ENCODE data around the gene RECQL5. TPM values are rescaled to one million over a fixed set of nuclear protein-coding genes. Genes with fewer than 3 reads are reported as not detected.
A peak's percentile ranks its signal among the peaks of the same experiment; 100 is the strongest.

RECQL5 gene
- total RNA-seq, 6 experiments from 2014 or later, result 13.5 to 24.8 (median 18.4) TPM

DNA sequence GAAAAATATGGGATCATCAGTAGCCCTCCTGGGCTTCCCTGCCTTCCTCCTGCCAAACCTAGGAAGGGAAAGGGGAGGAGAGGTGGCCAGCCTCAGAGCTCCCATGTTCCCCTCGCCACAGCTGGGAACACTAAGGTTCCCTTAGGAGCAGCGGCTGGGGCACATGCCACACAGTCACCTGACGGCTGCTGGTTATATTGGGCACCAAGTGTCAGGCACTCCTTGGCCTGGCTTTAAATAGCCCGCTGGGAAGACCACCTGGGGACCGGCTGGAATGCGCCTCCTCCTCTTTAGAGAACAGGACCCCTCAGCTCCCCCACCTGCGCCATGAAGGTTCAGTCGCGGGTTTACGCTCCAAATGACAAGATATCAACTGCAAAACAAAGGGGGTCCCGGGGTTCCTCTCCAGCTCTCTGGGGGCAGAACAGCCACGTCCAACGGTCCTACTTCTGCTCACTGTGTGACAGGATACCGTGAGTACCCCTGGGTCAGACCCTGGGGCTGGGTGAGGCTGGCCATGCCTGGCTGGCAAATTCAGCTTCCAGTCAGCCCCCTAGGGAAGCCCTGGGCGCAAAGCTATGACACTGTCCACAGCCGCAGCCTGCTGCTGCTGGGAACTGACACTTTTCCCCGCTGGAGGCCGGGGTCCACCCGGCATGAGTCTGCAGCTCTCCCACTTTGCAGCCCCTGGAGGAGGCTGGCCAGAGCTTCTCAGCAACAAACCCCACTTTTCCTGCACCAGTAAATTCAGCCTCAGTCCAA lies 30.4 kb downstream of the RECQL5 start:
- H3K4me3 ChIP-seq, result no peak overlapping the region

DNA sequence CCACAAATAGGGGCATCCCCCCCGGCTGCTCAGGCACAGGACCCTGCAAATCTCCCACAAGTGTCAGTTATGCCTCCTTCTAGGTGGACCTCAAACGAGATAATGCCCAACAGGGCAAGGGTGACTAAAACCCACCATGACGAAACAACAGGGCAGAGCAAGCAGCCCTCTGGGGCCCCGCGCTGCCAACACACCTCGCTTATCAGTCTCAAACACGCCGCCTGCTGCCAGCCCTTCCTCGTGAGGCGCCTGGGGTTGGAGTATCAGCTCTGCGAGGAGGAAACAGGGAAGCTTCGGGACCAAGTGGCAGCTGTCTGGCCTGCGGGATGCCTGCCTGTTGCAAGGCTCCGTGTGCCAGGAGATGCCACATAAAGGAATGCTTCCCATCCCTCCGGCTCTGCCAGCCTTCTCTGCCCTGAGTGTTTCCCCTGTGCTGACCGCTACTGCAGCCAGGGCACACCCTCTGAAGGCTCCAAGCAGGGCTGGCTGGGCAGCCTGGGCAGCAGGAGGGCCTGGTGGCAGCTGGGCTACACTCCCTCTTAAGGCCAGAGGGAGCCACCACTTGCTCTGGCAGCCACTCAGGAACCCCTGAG lies 31.2 kb downstream of the RECQL5 start:
- no peak overlapping the region for H3K27ac ChIP-seq
- no peak overlapping the region for H3K4me3 ChIP-seq
- no peak for TF ChIP-seq POLR2A (IDR thresholded peaks at IDR 0.05)
- TF ChIP-seq, protein P1, sequence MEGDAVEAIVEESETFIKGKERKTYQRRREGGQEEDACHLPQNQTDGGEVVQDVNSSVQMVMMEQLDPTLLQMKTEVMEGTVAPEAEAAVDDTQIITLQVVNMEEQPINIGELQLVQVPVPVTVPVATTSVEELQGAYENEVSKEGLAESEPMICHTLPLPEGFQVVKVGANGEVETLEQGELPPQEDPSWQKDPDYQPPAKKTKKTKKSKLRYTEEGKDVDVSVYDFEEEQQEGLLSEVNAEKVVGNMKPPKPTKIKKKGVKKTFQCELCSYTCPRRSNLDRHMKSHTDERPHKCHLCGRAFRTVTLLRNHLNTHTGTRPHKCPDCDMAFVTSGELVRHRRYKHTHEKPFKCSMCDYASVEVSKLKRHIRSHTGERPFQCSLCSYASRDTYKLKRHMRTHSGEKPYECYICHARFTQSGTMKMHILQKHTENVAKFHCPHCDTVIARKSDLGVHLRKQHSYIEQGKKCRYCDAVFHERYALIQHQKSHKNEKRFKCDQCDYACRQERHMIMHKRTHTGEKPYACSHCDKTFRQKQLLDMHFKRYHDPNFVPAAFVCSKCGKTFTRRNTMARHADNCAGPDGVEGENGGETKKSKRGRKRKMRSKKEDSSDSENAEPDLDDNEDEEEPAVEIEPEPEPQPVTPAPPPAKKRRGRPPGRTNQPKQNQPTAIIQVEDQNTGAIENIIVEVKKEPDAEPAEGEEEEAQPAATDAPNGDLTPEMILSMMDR (IDR thresholded peaks at IDR 0.05), result no peak
- H3K4me1 ChIP-seq, result peaks cover 0 to 19% (median 7%) of the 10 kb centered on the region in 4 donors
- no peak for ATAC-seq
- DNase-seq, result peak in 1 of 3 donors; percentile 32
- intact Hi-C loops (cut with DNase I), result no loop called here
- WGBS (ENCODE audit: insufficient coverage, low coverage, low lambda C conversion rate, missing lambda C conversion rate), result 49% methylated on average over 5 of the region's 16 CpGs
- no peaks in the 10 kb centered on the region for H3K27me3 ChIP-seq
- H3K9me3 ChIP-seq, result no peaks in the 10 kb centered on the region
- no peaks in the 10 kb centered on the region for H3K36me3 ChIP-seq

More for the DNA sequence above, 30.4 kb downstream of the RECQL5 start:
- Histone ChIP-seq H3K4me1 (peaks cover 0 to 19% (median 7%) of the 10 kb centered on the region in 4 donors), H3K27ac (no peak overlapping the region), H3K36me3 (no peaks in the 10 kb centered on the region), H3K27me3 (no peaks in the 10 kb centered on the region), H3K9me3 (no peaks in the 10 kb centered on the region)
- TF ChIP-seq, protein P1 (IDR thresholded peaks at IDR 0.05), result no peak
- no peak for TF ChIP-seq POLR2A (IDR thresholded peaks at IDR 0.05)
- no CpG with 5 or more reads among the region's 19 CpGs for WGBS (ENCODE audit: insufficient coverage, low coverage, low lambda C conversion rate, missing lambda C conversion rate)
- DNase-seq, result peak in 1 of 3 donors; percentile 17
- ATAC-seq, result no peak
- intact Hi-C loops (cut with DNase I), result no loop called here

DNA sequence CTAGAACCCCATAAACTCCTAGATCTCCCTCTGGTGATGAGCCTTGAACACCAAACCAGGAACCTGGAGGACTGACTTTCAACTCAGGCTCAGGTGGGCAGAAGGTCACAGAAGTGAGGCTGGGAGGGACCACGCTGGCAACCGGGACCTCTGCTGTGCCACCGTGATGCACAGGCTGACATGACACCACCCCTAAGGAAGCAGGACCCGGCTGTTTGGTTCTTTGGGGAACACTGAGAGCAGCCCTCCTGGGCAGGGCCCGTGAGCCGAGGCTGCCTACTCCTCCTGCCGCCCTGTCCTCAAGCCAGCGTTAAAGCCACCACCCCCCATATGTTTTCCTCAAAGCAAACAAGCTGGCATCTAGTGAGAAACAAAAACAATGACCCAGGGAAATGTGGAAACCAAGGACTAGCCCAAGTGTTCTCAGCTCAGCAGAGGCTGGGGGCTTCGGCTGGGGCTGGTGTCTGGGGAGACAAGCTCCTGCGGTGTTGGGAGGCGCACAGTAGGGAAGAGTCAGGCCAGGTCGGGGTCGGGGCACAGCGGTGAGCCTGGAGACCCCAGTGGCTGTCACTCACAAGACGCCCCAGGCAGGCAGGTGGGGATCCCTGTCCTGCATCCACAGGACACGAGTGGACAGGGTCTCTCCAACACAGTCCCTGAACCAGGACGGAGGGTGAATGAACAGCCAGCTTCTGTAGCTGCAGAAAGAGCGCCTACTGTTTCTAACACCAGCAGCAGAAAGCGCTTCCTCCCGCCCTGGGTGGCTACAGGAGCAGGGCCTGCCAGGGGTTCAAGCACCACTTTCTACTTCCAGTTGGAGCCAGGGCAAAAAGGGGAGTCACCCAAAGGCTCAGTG lies 32.0 kb downstream of the RECQL5 start:
- H3K4me3 ChIP-seq, result no peak overlapping the region
- intact Hi-C loops (cut with DNase I), result no loop called here
- H3K9me3 ChIP-seq, result no peaks in the 10 kb centered on the region
- H3K4me1 ChIP-seq, result peaks cover 0 to 19% (median 7%) of the 10 kb centered on the region in 4 donors
- DNase-seq (peak in 2 of 3 donors; percentile 17 to 51), ATAC-seq (no peak)
- H3K27ac ChIP-seq, result no peak overlapping the region
- WGBS (ENCODE audit: insufficient coverage, low coverage, low lambda C conversion rate, missing lambda C conversion rate), result no CpG with 5 or more reads among the region's 20 CpGs
- H3K27me3 ChIP-seq, result no peaks in the 10 kb centered on the region
- no peak for TF ChIP-seq POLR2A (IDR thresholded peaks at IDR 0.05)
- TF ChIP-seq, protein P1 (IDR thresholded peaks at IDR 0.05), result no peak
- no peaks in the 10 kb centered on the region for H3K36me3 ChIP-seq

DNA sequence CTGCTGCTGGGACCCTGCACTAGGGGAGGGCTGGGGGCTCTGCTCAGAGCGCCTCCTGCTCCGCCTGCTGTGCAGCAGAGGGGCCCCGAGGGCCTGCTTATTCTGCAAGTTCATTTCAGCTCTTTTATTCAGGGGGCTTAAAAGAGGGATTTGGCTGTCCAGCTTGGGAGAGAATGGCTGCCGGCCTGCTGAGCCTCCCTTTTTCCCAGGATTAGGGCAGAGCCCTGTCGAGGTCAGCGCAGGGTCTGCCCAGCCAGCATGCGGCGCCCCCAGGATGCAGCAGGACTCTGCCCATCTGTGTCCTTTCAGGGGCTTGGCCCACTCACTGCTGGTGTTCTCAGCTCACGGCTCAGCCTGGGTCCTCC lies 32.6 kb downstream of the RECQL5 start:
- WGBS (ENCODE audit: insufficient coverage, low coverage, low lambda C conversion rate, missing lambda C conversion rate), result no CpG with 5 or more reads among the region's 9 CpGs
- peaks cover 0 to 19% (median 7%) of the 10 kb centered on the region in 4 donors for H3K4me1 ChIP-seq
- no peak overlapping the region for H3K4me3 ChIP-seq
- no peaks in the 10 kb centered on the region for H3K36me3 ChIP-seq
- intact Hi-C loops (cut with DNase I), result no loop called here
- DNase-seq (no peak), ATAC-seq (no peak)
- no peak for TF ChIP-seq POLR2A (IDR thresholded peaks at IDR 0.05)
- TF ChIP-seq, protein P1 (IDR thresholded peaks at IDR 0.05), result no peak
- H3K27ac ChIP-seq, result peak overlapping the region in 1 of 3 donors; percentile 18
- H3K27me3 ChIP-seq, result no peaks in the 10 kb centered on the region
- no peaks in the 10 kb centered on the region for H3K9me3 ChIP-seq
